Activated T-cell treated with anti-CD3 and anti-CD28 coated beads for 4 hours (primary cell): Measurements from ENCODE around the gene ARL8B.

ENCODE experiments used
- DNase-seq: peaks from one replicate; pipeline ENCODE4 v3.0.0-alpha.2; 2020

Gene ARL8B

GRCh38 chr3:5217824-5218595 lies 95.9 kb downstream of the ARL8B start:
- DNase-seq = no peak

- DNase-seq = no peak
Measured at GRCh38 chr3:5218815-5219214, 96.7 kb downstream of the ARL8B start.

- DNase-seq = no peak
Measured at GRCh38 chr3:5219216-5219615, 97.1 kb downstream of the ARL8B start.

- no peak for DNase-seq
Measured at GRCh38 chr3:5220193-5220592, 98.1 kb downstream of the ARL8B start.

GRCh38 chr3:5220667-5221431 lies 98.8 kb downstream of the ARL8B start:
- DNase-seq = no peak

- no peak for DNase-seq
Measured at GRCh38 chr3:5221701-5222100, 99.6 kb downstream of the ARL8B start.

GRCh38 chr3:5222283-5223005 lies 100.4 kb downstream of the ARL8B start:
- no peak for DNase-seq

GRCh38 chr3:5226783-5227182 lies 104.7 kb downstream of the ARL8B start:
- no peak for DNase-seq

GRCh38 chr3:5227812-5228211 lies 105.7 kb downstream of the ARL8B start:
- DNase-seq = no peak

GRCh38 chr3:5229414-5229813 lies 107.3 kb downstream of the ARL8B start:
- no peak for DNase-seq
